Measurements from ENCODE around the gene TMEM131. TPM values are rescaled to one million over a fixed set of nuclear protein-coding genes. Genes with fewer than 3 reads are reported as not detected.
"Not testable (repeated sequence)": the region's sequence is repeated elsewhere in the genome, so short reads cannot be mapped to it uniquely, and the experiment has no call there.

The TMEM131 gene
- total and polyA plus RNA-seq, 7 experiments from 2014 or later: 10.6 to 46.4 (median 40.5) TPM

- H3K27ac ChIP-seq (ENCODE audit: low read depth, low read length): no peak overlapping the region
- Mint-ChIP-seq H3K4me3 (no peak overlapping the region), H3K9me3 (peaks cover 0 to 58% (median 16%) of the 10 kb centered on the region in 11 donors), H3K27me3 (peaks cover 0 to 1% (median 0%) of the 10 kb centered on the region in 5 donors), H3K36me3 (peaks cover 23 to 85% (median 73%) of the 10 kb centered on the region in 5 donors), H3K27ac (peak overlapping the region in 2 of 9 donors; percentile 29 to 36), H3K4me1 (peaks cover 0 to 35% (median 22%) of the 10 kb centered on the region in 7 donors)
- H3K4me3 ChIP-seq (ENCODE audit: low read length): no peak overlapping the region
- POLR2A ChIA-PET: no interaction called here
- H3K36me3 ChIP-seq (ENCODE audit: control insufficient read depth in 2 of 3, insufficient read depth in 3 of 3, low read length in 3 of 3): peaks cover 0 to 6% (median 0%) of the 10 kb centered on the region in 3 experiments
- intact Hi-C loops (cut with micrococcal nuclease): no loop called here
- ATAC-seq (no peak), DNase-seq (no peak)
- CTCF ChIA-PET: no interaction called here
- H3K27me3 ChIP-seq (ENCODE audit: control insufficient read depth in 2 of 2, insufficient read depth in 2 of 2, low read length in 2 of 2): no peaks in the 10 kb centered on the region
- no peaks in the 10 kb centered on the region for H3K4me1 ChIP-seq (ENCODE audit: control insufficient read depth in 2 of 2, insufficient read depth in 2 of 2, low read length in 2 of 2)
- peaks cover 0 to 4% (median 0%) of the 10 kb centered on the region in 3 experiments for H3K9me3 ChIP-seq (ENCODE audit: control insufficient read depth in 2 of 3, low read length in 3 of 3)
These were observed 115.4 kb downstream of the TMEM131 start for GRCh38 chr2:97880334-97880733.

- peaks cover 0 to 62% (median 8%) of the 10 kb centered on the region in 11 donors for H3K9me3 Mint-ChIP-seq
- no peak overlapping the region for H3K27ac Mint-ChIP-seq
- no peaks in the 10 kb centered on the region for H3K27me3 ChIP-seq (ENCODE audit: control insufficient read depth in 2 of 2, insufficient read depth in 2 of 2, low read length in 2 of 2)
- DNase-seq (no peak), ATAC-seq (no peak)
- H3K4me1 Mint-ChIP-seq: peaks cover 0 to 50% (median 36%) of the 10 kb centered on the region in 7 donors
- H3K4me3 ChIP-seq (ENCODE audit: low read length): no peak overlapping the region
- H3K36me3 Mint-ChIP-seq: peaks cover 17 to 83% (median 73%) of the 10 kb centered on the region in 5 donors
- peaks cover 0 to 1% (median 0%) of the 10 kb centered on the region in 5 donors for H3K27me3 Mint-ChIP-seq
- H3K4me1 ChIP-seq (ENCODE audit: control insufficient read depth in 2 of 2, insufficient read depth in 2 of 2, low read length in 2 of 2): no peaks in the 10 kb centered on the region
- H3K36me3 ChIP-seq (ENCODE audit: control insufficient read depth in 2 of 3, insufficient read depth in 3 of 3, low read length in 3 of 3): peaks cover 0 to 6% (median 0%) of the 10 kb centered on the region in 3 experiments
- no peak overlapping the region for H3K4me3 Mint-ChIP-seq
- peaks cover 0 to 3% (median 0%) of the 10 kb centered on the region in 3 experiments for H3K9me3 ChIP-seq (ENCODE audit: control insufficient read depth in 2 of 3, low read length in 3 of 3)
- intact Hi-C loops (cut with micrococcal nuclease): no loop called here
- POLR2A ChIA-PET: no interaction called here
- CTCF ChIA-PET: no interaction called here
- no peak overlapping the region for H3K27ac ChIP-seq (ENCODE audit: low read depth, low read length)
These were observed 116.9 kb downstream of the TMEM131 start for GRCh38 chr2:97878865-97879264.

- H3K27ac ChIP-seq (ENCODE audit: low read depth, low read length); CTCF ChIA-PET; H3K9me3 ChIP-seq (ENCODE audit: control insufficient read depth in 2 of 3, low read length in 3 of 3); H3K4me3 Mint-ChIP-seq; DNase-seq; H3K4me3 ChIP-seq (ENCODE audit: low read length); POLR2A ChIA-PET; H3K36me3 ChIP-seq (ENCODE audit: control insufficient read depth in 2 of 3, insufficient read depth in 3 of 3, low read length in 3 of 3); H3K4me1 ChIP-seq (ENCODE audit: control insufficient read depth in 2 of 2, insufficient read depth in 2 of 2, low read length in 2 of 2); H3K27me3 ChIP-seq (ENCODE audit: control insufficient read depth in 2 of 2, insufficient read depth in 2 of 2, low read length in 2 of 2); ATAC-seq; intact Hi-C loops (cut with micrococcal nuclease); H3K27ac Mint-ChIP-seq; H3K27me3 Mint-ChIP-seq: not testable (repeated sequence)
- peaks cover 0 to 54% (median 42%) of the 10 kb centered on the region in 7 donors for H3K4me1 Mint-ChIP-seq
- H3K36me3 Mint-ChIP-seq: peaks cover 17 to 83% (median 72%) of the 10 kb centered on the region in 5 donors
- peaks cover 0 to 62% (median 8%) of the 10 kb centered on the region in 11 donors for H3K9me3 Mint-ChIP-seq
These were observed 117.4 kb downstream of the TMEM131 start for GRCh38 chr2:97878317-97878716.

GRCh38 chr2:97871096-97871780 is 124.5 kb downstream of the TMEM131 start:
- intact Hi-C loops (cut with micrococcal nuclease): no loop called here
- no peaks in the 10 kb centered on the region for H3K9me3 ChIP-seq (ENCODE audit: control insufficient read depth in 2 of 3, low read length in 3 of 3)
- no peak for ATAC-seq

GRCh38 chr2:97870396-97870843 is 125.3 kb downstream of the TMEM131 start:
- intact Hi-C loops (cut with micrococcal nuclease): no loop called here
- CTCF ChIA-PET: no interaction called here

More at GRCh38 chr2:97871096-97871780, 124.5 kb downstream of the TMEM131 start:
- peaks cover 0 to 26% (median 4%) of the 10 kb centered on the region in 11 donors for H3K9me3 Mint-ChIP-seq
- peaks cover 0 to 38% (median 28%) of the 10 kb centered on the region in 5 donors for H3K36me3 Mint-ChIP-seq
- H3K4me1 Mint-ChIP-seq: peaks cover 28 to 77% (median 57%) of the 10 kb centered on the region in 7 donors
- no peak overlapping the region for H3K27ac ChIP-seq (ENCODE audit: low read depth, low read length)
- no peaks in the 10 kb centered on the region for H3K27me3 Mint-ChIP-seq
- H3K4me3 Mint-ChIP-seq: peak overlapping the region in 4 of 10 donors; percentile 4 to 42 (median 33)
- peaks cover 10 to 20% of the 10 kb centered on the region in 2 donors for H3K4me1 ChIP-seq (ENCODE audit: control insufficient read depth in 2 of 2, insufficient read depth in 2 of 2, low read length in 2 of 2)
- no peak for DNase-seq
- H3K27me3 ChIP-seq (ENCODE audit: control insufficient read depth in 2 of 2, insufficient read depth in 2 of 2, low read length in 2 of 2): no peaks in the 10 kb centered on the region
- H3K4me3 ChIP-seq (ENCODE audit: low read length): no peak overlapping the region
- CTCF ChIA-PET: no interaction called here
- POLR2A ChIA-PET: no interaction called here
- no peaks in the 10 kb centered on the region for H3K36me3 ChIP-seq (ENCODE audit: control insufficient read depth in 2 of 3, insufficient read depth in 3 of 3, low read length in 3 of 3)
- H3K27ac Mint-ChIP-seq: peak overlapping the region in 6 of 9 donors; percentile 10 to 58 (median 29)

GRCh38 chr2:97869722-97870346 is 125.9 kb downstream of the TMEM131 start:
- peaks cover 24 to 63% (median 43%) of the 10 kb centered on the region in 7 donors for H3K4me1 Mint-ChIP-seq
- no peak for DNase-seq
- H3K36me3 Mint-ChIP-seq: peaks cover 0 to 39% (median 27%) of the 10 kb centered on the region in 5 donors
- no peak overlapping the region for H3K27ac ChIP-seq (ENCODE audit: low read depth, low read length)
- no peak for ATAC-seq
- intact Hi-C loops (cut with micrococcal nuclease): no loop called here
- H3K4me3 Mint-ChIP-seq: peak overlapping the region in 1 of 10 donors; percentile 25
- H3K27ac Mint-ChIP-seq: peak overlapping the region in 1 of 9 donors; percentile 53
- H3K9me3 ChIP-seq (ENCODE audit: control insufficient read depth in 2 of 3, low read length in 3 of 3): no peaks in the 10 kb centered on the region
- H3K4me3 ChIP-seq (ENCODE audit: low read length): no peak overlapping the region
- peaks cover 10 to 20% of the 10 kb centered on the region in 2 donors for H3K4me1 ChIP-seq (ENCODE audit: control insufficient read depth in 2 of 2, insufficient read depth in 2 of 2, low read length in 2 of 2)
- peaks cover 0 to 24% (median 8%) of the 10 kb centered on the region in 11 donors for H3K9me3 Mint-ChIP-seq
- ChIA-PET CTCF (no interaction called here), POLR2A (interaction anchor here (0.7 kb wide), 1 partner anchor 39 kb away, joined by 3 read pairs; no protein-coding TSS in a partner anchor)
- no peaks in the 10 kb centered on the region for H3K27me3 Mint-ChIP-seq
- no peaks in the 10 kb centered on the region for H3K36me3 ChIP-seq (ENCODE audit: control insufficient read depth in 2 of 3, insufficient read depth in 3 of 3, low read length in 3 of 3)
- H3K27me3 ChIP-seq (ENCODE audit: control insufficient read depth in 2 of 2, insufficient read depth in 2 of 2, low read length in 2 of 2): no peaks in the 10 kb centered on the region

More at GRCh38 chr2:97870396-97870843, 125.3 kb downstream of the TMEM131 start:
- no peaks in the 10 kb centered on the region for H3K9me3 ChIP-seq (ENCODE audit: control insufficient read depth in 2 of 3, low read length in 3 of 3)
- H3K27ac ChIP-seq (ENCODE audit: low read depth, low read length): no peak overlapping the region
- Mint-ChIP-seq H3K9me3 (peaks cover 0 to 24% (median 7%) of the 10 kb centered on the region in 11 donors), H3K36me3 (peaks cover 0 to 39% (median 27%) of the 10 kb centered on the region in 5 donors), H3K4me3 (peak overlapping the region in 9 of 10 donors; percentile 8 to 70 (median 38)), H3K4me1 (peaks cover 27 to 68% (median 49%) of the 10 kb centered on the region in 7 donors), H3K27ac (peak overlapping the region in 5 of 9 donors; percentile 4 to 53 (median 6)), H3K27me3 (no peaks in the 10 kb centered on the region)
- ATAC-seq (peak; percentile 88), DNase-seq (peak in 6 of 9 donors; percentile 5 to 51 (median 14))
- POLR2A ChIA-PET: interaction anchor here (0.7 kb wide), 1 partner anchor 40 kb away, joined by 3 read pairs; no protein-coding TSS in a partner anchor
- no peak overlapping the region for H3K4me3 ChIP-seq (ENCODE audit: low read length)
- no peaks in the 10 kb centered on the region for H3K36me3 ChIP-seq (ENCODE audit: control insufficient read depth in 2 of 3, insufficient read depth in 3 of 3, low read length in 3 of 3)
- no peaks in the 10 kb centered on the region for H3K27me3 ChIP-seq (ENCODE audit: control insufficient read depth in 2 of 2, insufficient read depth in 2 of 2, low read length in 2 of 2)
- H3K4me1 ChIP-seq (ENCODE audit: control insufficient read depth in 2 of 2, insufficient read depth in 2 of 2, low read length in 2 of 2): peaks cover 10 to 20% of the 10 kb centered on the region in 2 donors

Measured in naive thymus-derived CD4-positive, alpha-beta T cell (primary cell).